ENCODE measurements around the gene AGPAT2. TPM values are rescaled to one million over a fixed set of nuclear protein-coding genes. Genes with fewer than 3 reads are reported as not detected.
A peak's percentile ranks its signal among the peaks of the same experiment; 100 is the strongest.
"Not testable (repeated sequence)": the region's sequence is repeated elsewhere in the genome, so short reads cannot be mapped to it uniquely, and the experiment has no call there.

The AGPAT2 gene
- total and polyA plus RNA-seq, 2 donors, result 9.8 to 78.9 TPM

- Histone ChIP-seq H3K36me3 (ENCODE audit: insufficient read depth) (no peaks in the 10 kb centered on the region), H3K27ac (ENCODE audit: low read depth) (no peak overlapping the region), H3K4me3 (ENCODE audit: low read depth, low read length) (no peak overlapping the region), H3K4me1 (ENCODE audit: insufficient read depth) (no peaks in the 10 kb centered on the region)
- WGBS, result 40% methylated on average over 40 of the region's 40 CpGs
- no peak for DNase-seq (ENCODE audit: extremely low spot score)
Measured at GRCh38 chr9:136645903-136646754, 41.1 kb downstream of the AGPAT2 start.

DNA sequence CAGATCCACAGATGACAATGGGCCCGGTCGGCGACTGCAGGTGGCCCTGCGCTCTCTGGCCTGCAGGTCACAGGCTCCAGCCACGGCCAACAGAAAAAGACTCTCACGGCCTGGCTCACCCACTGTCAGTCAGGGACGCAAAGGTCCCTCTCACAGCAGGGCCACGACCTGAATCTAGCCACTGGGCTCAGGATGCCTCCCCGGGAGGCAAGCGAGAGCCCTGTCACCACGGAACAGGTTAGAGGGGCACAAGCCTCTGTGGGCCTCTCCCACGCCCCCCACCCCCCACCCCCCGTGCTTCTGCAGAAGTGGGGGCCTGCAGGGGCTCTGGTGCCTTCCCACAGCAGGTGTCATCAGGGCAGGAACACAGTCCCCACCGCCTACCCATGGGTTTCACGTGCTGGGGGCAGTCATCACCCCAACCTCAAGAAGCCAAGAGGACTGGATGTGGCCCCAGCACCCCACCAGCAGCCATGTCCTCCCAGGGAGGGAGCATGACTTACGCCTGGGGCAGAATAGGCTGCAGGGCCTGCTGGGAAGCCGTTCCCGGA lies 41.8 kb downstream of the AGPAT2 start:
- Histone ChIP-seq H3K4me3 (ENCODE audit: low read depth, low read length) (no peak overlapping the region), H3K27ac (ENCODE audit: low read depth) (no peak overlapping the region)
- 78% methylated on average over 18 of the region's 18 CpGs for WGBS

DNA sequence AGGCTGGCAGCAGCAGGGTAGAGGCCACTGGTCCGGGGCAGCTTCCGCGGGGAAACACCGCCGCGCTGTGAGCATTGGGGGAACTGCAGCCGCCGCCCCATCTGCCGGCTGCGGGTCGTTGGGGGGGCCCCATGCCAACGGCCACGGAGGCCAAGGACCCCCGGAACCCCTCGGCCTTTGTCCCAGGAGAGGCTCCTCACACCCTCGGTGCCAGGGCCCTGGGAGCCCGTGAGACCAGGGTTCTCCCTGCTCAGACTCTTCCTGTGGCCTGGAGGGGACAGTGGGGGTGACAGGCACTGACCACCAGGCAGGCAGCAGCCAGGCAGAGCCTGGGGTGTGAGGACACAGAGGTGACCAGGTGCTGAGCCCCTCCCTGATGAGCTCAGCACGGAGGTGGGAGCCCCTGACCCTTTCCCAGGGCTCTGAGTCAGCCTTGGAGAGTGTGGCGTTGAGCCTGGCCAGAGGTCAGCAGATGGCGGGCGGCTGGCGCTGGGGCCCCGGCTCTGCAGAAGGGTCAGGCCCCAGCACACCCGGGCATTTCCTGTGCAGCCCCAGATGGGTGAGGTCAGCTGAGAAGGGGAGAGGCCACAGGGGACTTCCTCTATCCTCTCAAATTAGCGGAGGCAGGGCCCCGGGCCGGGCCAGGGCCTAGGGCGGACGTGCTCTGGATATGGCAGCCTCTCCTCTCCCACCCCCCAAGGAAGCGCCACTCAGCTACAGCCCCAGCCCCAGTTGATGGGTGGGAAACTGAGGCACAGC lies 42.5 kb downstream of the AGPAT2 start:
- no peak overlapping the region for H3K4me3 ChIP-seq (ENCODE audit: low read depth, low read length)
- WGBS, result 28% methylated on average over 30 of the region's 30 CpGs
- no peak for DNase-seq (ENCODE audit: extremely low spot score)
- H3K27ac ChIP-seq (ENCODE audit: low read depth), result no peak overlapping the region
- no peaks in the 10 kb centered on the region for H3K4me1 ChIP-seq (ENCODE audit: insufficient read depth)
- H3K36me3 ChIP-seq (ENCODE audit: insufficient read depth), result no peaks in the 10 kb centered on the region

More for the DNA sequence above, 41.8 kb downstream of the AGPAT2 start:
- no peak for DNase-seq (ENCODE audit: extremely low spot score)
- Histone ChIP-seq H3K4me1 (ENCODE audit: insufficient read depth) (no peaks in the 10 kb centered on the region), H3K36me3 (ENCODE audit: insufficient read depth) (no peaks in the 10 kb centered on the region)

DNA sequence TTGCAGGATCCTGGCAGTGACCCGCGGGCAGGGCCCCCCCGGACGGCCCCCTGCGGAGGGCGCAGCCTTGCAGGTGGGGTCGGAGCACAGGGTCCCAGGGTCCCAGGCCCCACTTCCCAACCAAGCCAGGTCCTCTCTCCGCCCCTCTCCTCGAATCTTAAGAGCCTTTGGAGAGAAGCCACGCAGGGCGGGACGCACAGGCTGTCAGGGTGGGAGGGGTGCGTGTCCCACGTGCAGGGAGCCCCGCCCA lies 43.0 kb downstream of the AGPAT2 start:
- DNase-seq (ENCODE audit: extremely low spot score), result no peak
- 8% methylated on average over 15 of the region's 15 CpGs for WGBS
- no peaks in the 10 kb centered on the region for H3K36me3 ChIP-seq (ENCODE audit: insufficient read depth)
- H3K4me3 ChIP-seq (ENCODE audit: low read depth, low read length), result no peak overlapping the region
- no peaks in the 10 kb centered on the region for H3K4me1 ChIP-seq (ENCODE audit: insufficient read depth)
- no peak overlapping the region for H3K27ac ChIP-seq (ENCODE audit: low read depth)

DNA sequence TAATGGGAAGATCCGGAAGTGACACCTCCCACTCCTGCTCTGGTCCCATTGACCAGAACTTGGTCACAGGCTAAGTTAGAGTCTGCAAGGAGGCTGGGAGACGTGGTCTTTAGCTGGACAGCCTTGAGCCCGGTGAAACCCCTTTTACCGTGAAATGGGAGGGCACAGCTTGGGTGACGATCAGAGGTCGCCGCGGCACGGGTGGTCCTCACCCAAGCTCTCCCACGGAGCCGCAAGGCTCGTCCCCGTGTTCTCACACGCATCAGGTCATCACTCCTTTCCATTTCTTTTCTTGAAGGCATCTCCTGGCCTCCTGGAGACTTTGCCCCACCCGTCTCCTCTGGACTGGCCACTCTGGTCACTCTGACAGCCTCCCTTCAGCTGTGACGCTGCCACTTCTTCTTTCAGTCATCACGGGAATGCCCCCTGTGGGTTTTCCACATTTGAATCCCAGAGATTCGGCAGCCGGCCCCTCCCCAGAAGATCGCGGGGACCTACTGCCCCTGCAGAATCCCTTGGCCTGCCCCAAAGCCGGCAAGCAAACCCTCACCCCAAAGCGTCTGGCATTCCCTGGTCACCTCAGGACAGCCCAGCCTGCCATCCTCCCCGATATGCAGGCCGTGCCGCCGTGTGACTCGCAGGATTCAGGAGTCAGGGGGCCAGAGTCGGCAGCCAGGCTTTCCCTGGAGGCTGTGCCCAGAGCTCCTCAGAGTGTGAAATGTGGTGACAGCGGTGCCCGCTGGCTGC lies 43.5 kb downstream of the AGPAT2 start:
- DNase-seq (ENCODE audit: extremely low spot score), result no peak
- WGBS, result 59% methylated on average over 31 of the region's 31 CpGs
- no peak overlapping the region for H3K4me3 ChIP-seq (ENCODE audit: low read depth, low read length)
- no peaks in the 10 kb centered on the region for H3K36me3 ChIP-seq (ENCODE audit: insufficient read depth)
- H3K27ac ChIP-seq (ENCODE audit: low read depth), result no peak overlapping the region
- H3K4me1 ChIP-seq (ENCODE audit: insufficient read depth), result no peaks in the 10 kb centered on the region

DNA sequence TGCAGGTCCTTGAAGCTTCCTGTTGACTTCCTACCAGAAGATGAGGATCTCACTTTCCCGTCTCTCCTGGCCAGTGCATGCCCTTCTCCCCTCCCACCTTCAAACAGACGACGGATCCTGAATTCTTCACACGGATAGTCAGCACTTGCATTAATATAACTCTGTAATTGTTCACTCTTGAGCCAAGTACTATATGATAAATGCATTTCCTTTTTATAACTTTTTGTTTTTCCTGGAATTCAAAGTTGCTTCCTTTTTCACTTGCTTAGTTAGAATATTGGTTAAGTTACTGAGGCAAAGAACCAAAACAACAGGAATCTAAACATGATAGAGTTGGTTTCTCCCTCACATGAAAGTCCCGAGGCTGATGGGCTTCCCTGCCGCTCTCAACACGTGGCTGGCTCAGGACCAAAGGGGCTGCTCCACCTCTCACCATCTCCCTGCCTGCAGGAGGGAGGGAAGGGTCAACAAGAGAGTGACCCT lies 44.8 kb downstream of the AGPAT2 start:
- DNase-seq (ENCODE audit: extremely low spot score), result no peak
- 62% methylated on average over 7 of the region's 7 CpGs for WGBS
- Histone ChIP-seq H3K36me3 (ENCODE audit: insufficient read depth) (no peaks in the 10 kb centered on the region), H3K4me3 (ENCODE audit: low read depth, low read length) (no peak overlapping the region), H3K27ac (ENCODE audit: low read depth) (no peak overlapping the region), H3K4me1 (ENCODE audit: insufficient read depth) (no peaks in the 10 kb centered on the region)

GRCh38 chr9:136640171-136641111 lies 46.8 kb downstream of the AGPAT2 start:
- WGBS, result 49% methylated on average over 32 of the region's 32 CpGs
- no peaks in the 10 kb centered on the region for H3K4me1 ChIP-seq (ENCODE audit: insufficient read depth)
- DNase-seq (ENCODE audit: extremely low spot score), result no peak
- H3K4me3 ChIP-seq (ENCODE audit: low read depth, low read length), result no peak overlapping the region
- H3K36me3 ChIP-seq (ENCODE audit: insufficient read depth), result peaks cover 1% of the 10 kb centered on the region
- no peak overlapping the region for H3K27ac ChIP-seq (ENCODE audit: low read depth)

DNA sequence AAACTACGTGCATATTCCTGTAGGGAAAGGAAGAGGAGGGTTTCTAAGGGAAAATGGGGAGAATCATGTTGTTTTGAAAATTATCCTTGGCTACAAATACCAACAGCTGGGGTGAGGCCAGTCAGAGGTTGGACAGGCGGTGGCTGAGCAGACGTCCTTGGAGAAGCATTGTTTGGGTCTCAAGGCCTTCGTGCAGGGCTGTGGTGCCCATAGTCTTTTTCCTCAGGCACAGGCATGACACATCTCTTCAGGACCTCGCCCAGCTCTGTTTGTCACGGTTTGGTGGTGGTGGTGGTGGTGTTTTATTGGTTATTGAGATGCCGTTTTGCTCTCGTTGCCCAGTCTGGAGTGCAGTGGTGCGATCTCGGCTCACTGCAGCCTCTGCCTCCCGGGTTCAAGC lies 52.4 kb downstream of the AGPAT2 start:
- WGBS, result 72% methylated on average over 11 of the region's 11 CpGs
- H3K27ac ChIP-seq (ENCODE audit: low read depth), result no peak overlapping the region
- no peak overlapping the region for H3K4me3 ChIP-seq (ENCODE audit: low read depth, low read length)
- peaks cover 1% of the 10 kb centered on the region for H3K36me3 ChIP-seq (ENCODE audit: insufficient read depth)
- no peak for DNase-seq (ENCODE audit: extremely low spot score)
- no peaks in the 10 kb centered on the region for H3K4me1 ChIP-seq (ENCODE audit: insufficient read depth)

- H3K36me3 ChIP-seq (ENCODE audit: insufficient read depth); H3K27ac ChIP-seq (ENCODE audit: low read depth); DNase-seq (ENCODE audit: extremely low spot score); H3K4me1 ChIP-seq (ENCODE audit: insufficient read depth); H3K4me3 ChIP-seq (ENCODE audit: low read depth, low read length): not testable (repeated sequence)
- WGBS, result 80% methylated on average over 36 of the region's 36 CpGs
Measured at GRCh38 chr9:136632491-136633106, 54.7 kb downstream of the AGPAT2 start.

GRCh38 chr9:136632072-136632471 lies 55.2 kb downstream of the AGPAT2 start:
- 63% methylated on average over 11 of the region's 13 CpGs for WGBS
- not testable (repeated sequence) for H3K4me1 ChIP-seq (ENCODE audit: insufficient read depth); H3K4me3 ChIP-seq (ENCODE audit: low read depth, low read length); DNase-seq (ENCODE audit: extremely low spot score); H3K36me3 ChIP-seq (ENCODE audit: insufficient read depth); H3K27ac ChIP-seq (ENCODE audit: low read depth)

- 58% methylated on average over 31 of the region's 31 CpGs for WGBS
- Histone ChIP-seq H3K4me3 (ENCODE audit: low read depth, low read length) (no peak overlapping the region), H3K4me1 (ENCODE audit: insufficient read depth) (no peaks in the 10 kb centered on the region), H3K27ac (ENCODE audit: low read depth) (no peak overlapping the region), H3K36me3 (ENCODE audit: insufficient read depth) (no peaks in the 10 kb centered on the region)
- DNase-seq (ENCODE audit: extremely low spot score), result peak; percentile 40
Measured at GRCh38 chr9:136631038-136632000, 55.9 kb downstream of the AGPAT2 start.

DNA sequence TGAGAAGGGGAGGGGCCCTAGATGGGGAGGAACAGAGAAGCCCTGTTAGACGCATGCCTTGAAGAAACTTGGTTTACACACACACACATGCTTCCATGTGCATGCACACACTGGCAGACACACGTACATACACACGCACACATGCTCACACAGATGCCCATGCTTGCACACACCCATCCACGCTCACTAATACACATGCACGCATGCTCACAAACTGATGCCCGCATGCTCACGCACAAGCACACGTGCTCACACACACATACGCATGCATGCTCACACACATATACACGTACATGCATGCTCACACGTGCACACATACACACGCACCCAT lies 56.6 kb downstream of the AGPAT2 start:
- WGBS, result 69% methylated on average over 12 of the region's 12 CpGs
- Histone ChIP-seq H3K36me3 (ENCODE audit: insufficient read depth) (no peaks in the 10 kb centered on the region), H3K27ac (ENCODE audit: low read depth) (no peak overlapping the region)

More for the DNA sequence above, 56.6 kb downstream of the AGPAT2 start:
- Histone ChIP-seq H3K4me3 (ENCODE audit: low read depth, low read length) (no peak overlapping the region), H3K4me1 (ENCODE audit: insufficient read depth) (no peaks in the 10 kb centered on the region)
- DNase-seq (ENCODE audit: extremely low spot score), result no peak
